Neural cell (in vitro differentiated cells): ENCODE data around the gene PDK4.

Experiments
- EP300 ChIP-seq: fragments of 450-650 bp; conservative IDR thresholded peaks from 2 replicates; pipeline ENCODE4 v1.6.1; 2014; ENCODE audit warnings: antibody characterized with exemption, mild to moderate bottlenecking, moderate library complexity; ENCODE audit not compliant: poor library complexity, severe bottlenecking
- EZH2 ChIP-seq: fragments of 200-600, 300-800 bp; shearing (Covaris generic), sonication (generic); IDR thresholded peaks from 2 replicates; pipeline ENCODE4 v1.6.1; 2014; ENCODE audit warnings: antibody characterized with exemption, low read length, borderline replicate concordance, mild to moderate bottlenecking; ENCODE audit not compliant: insufficient read depth, poor library complexity, severe bottlenecking
- RAD21 ChIP-seq: fragments of 450-650 bp; conservative IDR thresholded peaks from 2 replicates; pipeline ENCODE4 v1.6.1; 2014; ENCODE audit warnings: antibody characterized with exemption, mild to moderate bottlenecking, moderate library complexity
- SMC3 ChIP-seq: fragments of 450-650 bp; conservative IDR thresholded peaks from 2 replicates; pipeline ENCODE4 v1.6.1; 2014; ENCODE audit warnings: antibody characterized with exemption, mild to moderate bottlenecking, moderate library complexity; ENCODE audit not compliant: poor library complexity
- TAF1 ChIP-seq: IDR thresholded peaks from 2 replicates; pipeline ENCODE4 v1.6.1; 2012; ENCODE audit warnings: low read depth

DNA sequence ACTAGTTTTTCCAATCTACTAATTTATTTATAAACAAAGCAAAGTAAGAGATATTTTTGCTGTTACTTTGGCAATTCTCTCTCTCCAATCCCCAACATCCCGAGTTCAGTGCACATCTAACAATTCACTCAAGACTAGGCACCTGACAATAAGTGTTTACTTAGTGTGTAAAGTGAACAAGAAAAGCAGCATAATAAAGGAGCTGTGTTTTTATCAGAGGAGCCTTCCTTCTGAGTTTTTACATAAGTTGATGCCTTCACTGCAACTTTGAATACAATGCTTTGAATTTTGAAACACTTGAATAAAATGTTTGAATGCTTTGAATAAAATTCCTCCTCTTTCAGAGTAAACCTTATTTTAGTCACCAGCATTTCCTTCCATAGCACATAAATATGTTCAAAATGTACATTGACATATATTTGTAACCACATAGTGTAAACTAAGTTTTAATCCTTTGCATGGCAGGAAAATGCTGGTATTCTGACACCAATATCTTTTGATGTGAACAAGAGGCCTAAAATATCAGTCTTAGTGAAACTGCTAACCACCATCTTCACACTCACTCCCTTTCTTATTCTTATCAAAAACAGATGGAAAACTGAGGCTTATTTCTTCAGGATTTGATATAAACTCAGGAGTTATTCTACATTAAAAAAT is 11.4 kb downstream of the PDK4 start:
- TF ChIP-seq EZH2 (no peak), SMC3 (no peak), RAD21 (no peak), TAF1 (no peak), EP300 (no peak)
